H9 (cell line): ENCODE results near the gene TMEM61. TPM values are rescaled to one million over a fixed set of nuclear protein-coding genes. Genes with fewer than 3 reads are reported as not detected.

ENCODE experiments used
- DNase-seq: peaks from one replicate; pipeline ENCODE4 v3.0.0-alpha.2; 2017
- H2AFZ ChIP-seq: one replicate; pipeline ENCODE4 v1.6.1; 2013; ENCODE audit warnings: mild to moderate bottlenecking, low read length, control low read depth, moderate library complexity
- H2AK5ac ChIP-seq: 2 replicates; pipeline ENCODE4 v1.6.1; 2013; ENCODE audit warnings: low read length, control low read depth, mixed read lengths; ENCODE audit not compliant: insufficient read length
- H2BK120ac ChIP-seq: one replicate; pipeline ENCODE4 v1.6.1; 2013; ENCODE audit warnings: low read depth, mild to moderate bottlenecking, low read length, control low read depth, inconsistent platforms; ENCODE audit not compliant: poor library complexity, severe bottlenecking
- H2BK12ac ChIP-seq: 2 replicates; pipeline ENCODE4 v1.6.1; 2013; ENCODE audit warnings: low read length, control low read depth, mixed read lengths, low read depth; ENCODE audit not compliant: insufficient read length
- H2BK15ac ChIP-seq: 2 replicates; pipeline ENCODE4 v1.6.1; 2013; ENCODE audit warnings: low read depth, low read length, control low read depth
- H2BK20ac ChIP-seq: one replicate; pipeline ENCODE4 v1.6.1; 2013; ENCODE audit warnings: low read depth, mild to moderate bottlenecking, low read length, control low read depth, inconsistent platforms; ENCODE audit not compliant: poor library complexity, severe bottlenecking
- H2BK5ac ChIP-seq: 2 replicates; pipeline ENCODE4 v1.6.1; 2013; ENCODE audit warnings: low read length, control low read depth, mixed read lengths; ENCODE audit not compliant: insufficient read length
- H3K14ac ChIP-seq: 2 replicates; pipeline ENCODE4 v1.6.1; 2013; ENCODE audit warnings: low read length, control low read depth; ENCODE audit not compliant: insufficient read depth
- H3K18ac ChIP-seq: 2 replicates; pipeline ENCODE4 v1.6.1; 2013; ENCODE audit warnings: low read depth, mild to moderate bottlenecking, mixed read lengths, low read length, control low read depth; ENCODE audit not compliant: insufficient read length
- H3K23ac ChIP-seq: 2 replicates; pipeline ENCODE4 v1.6.1; 2013; ENCODE audit warnings: low read length, control low read depth, mixed read lengths, low read depth; ENCODE audit not compliant: insufficient read length
- H3K23me2 ChIP-seq: 2 replicates; pipeline ENCODE4 v1.6.1; 2013; ENCODE audit warnings: low read depth, mild to moderate bottlenecking, mixed read lengths, low read length, control low read depth; ENCODE audit not compliant: insufficient read length, poor library complexity, severe bottlenecking
- H3K27ac ChIP-seq: 2 replicates; pipeline ENCODE4 v1.5.1; 2013; ENCODE audit warnings: low read length, control low read depth, mixed read lengths, low read depth; ENCODE audit not compliant: insufficient read length
- H3K27me3 ChIP-seq: 2 replicates; pipeline ENCODE4 v1.6.1; 2013; ENCODE audit warnings: low read length, control low read depth, inconsistent platforms; ENCODE audit not compliant: insufficient read depth
- H3K4ac ChIP-seq: 2 replicates; pipeline ENCODE4 v1.6.1; 2013; ENCODE audit warnings: low read depth, mild to moderate bottlenecking, control low read depth, inconsistent platforms, low read length, moderate library complexity
- H3K4me1 ChIP-seq: 2 replicates; pipeline ENCODE4 v1.6.1; 2013; ENCODE audit warnings: low read length, control low read depth, inconsistent platforms; ENCODE audit not compliant: insufficient read depth
- H3K4me2 ChIP-seq: 2 replicates; pipeline ENCODE4 v1.6.1; 2013; ENCODE audit warnings: low read length, control low read depth, mixed read lengths; ENCODE audit not compliant: insufficient read length, insufficient read depth
- H3K56ac ChIP-seq: 2 replicates; pipeline ENCODE4 v1.6.1; 2013; ENCODE audit warnings: low read depth, mild to moderate bottlenecking, mixed read lengths, low read length, control low read depth; ENCODE audit not compliant: insufficient read length
- H3K79me1 ChIP-seq: 2 replicates; pipeline ENCODE4 v1.6.1; 2013; ENCODE audit warnings: low read depth, mild to moderate bottlenecking, moderate library complexity, low read length, control low read depth, inconsistent platforms; ENCODE audit not compliant: insufficient read depth, poor library complexity, severe bottlenecking
- H3K79me2 ChIP-seq: 2 replicates; pipeline ENCODE4 v1.6.1; 2013; ENCODE audit warnings: low read length, control low read depth, inconsistent platforms; ENCODE audit not compliant: insufficient read depth
- H3K9ac ChIP-seq: 2 replicates; pipeline ENCODE4 v1.6.1; 2013; ENCODE audit warnings: low read length, control low read depth, mixed read lengths; ENCODE audit not compliant: insufficient read length; ENCODE audit errors: extremely low read depth
- H3K9me3 ChIP-seq: one replicate; pipeline ENCODE4 v1.6.1; 2013; ENCODE audit warnings: low read depth, low read length, inconsistent platforms; ENCODE audit not compliant: control insufficient read depth
- H3T11ph ChIP-seq: one replicate; pipeline ENCODE4 v1.6.1; 2013; ENCODE audit warnings: mild to moderate bottlenecking, low read length, control low read depth, inconsistent platforms
- H4K20me1 ChIP-seq: one replicate; pipeline ENCODE4 v1.6.1; 2013; ENCODE audit not compliant: control insufficient read depth, insufficient read length, insufficient read depth
- H4K5ac ChIP-seq: 2 replicates; pipeline ENCODE4 v1.6.1; 2013; ENCODE audit warnings: low read depth, mild to moderate bottlenecking, mixed read lengths, low read length, control low read depth; ENCODE audit not compliant: insufficient read length
- H4K8ac ChIP-seq: replicated peaks from 2 replicates; pipeline ENCODE4 v1.6.1; 2013; ENCODE audit warnings: low read length, control low read depth, mixed read lengths, low read depth; ENCODE audit not compliant: insufficient read length
- H4K91ac ChIP-seq: 2 replicates; pipeline ENCODE4 v1.6.1; 2013; ENCODE audit warnings: low read depth, mild to moderate bottlenecking, moderate library complexity, mixed read lengths, low read length, control low read depth; ENCODE audit not compliant: insufficient read length
- H3K27ac Mint-ChIP-seq, 3 experiments: 2 replicates in 2 of 3; 3 replicates in 1 of 3; pipeline ENCODE4 v1.8.0; 2020 to 2021; ENCODE audit warnings: mixed read lengths in 3 of 3, mild to moderate bottlenecking in 1 of 3, moderate library complexity in 1 of 3
- H3K27me3 Mint-ChIP-seq: 2 replicates; pipeline ENCODE4 v1.8.0; 2021; ENCODE audit warnings: low read depth, mild to moderate bottlenecking, moderate library complexity, mixed read lengths
- H3K36me3 Mint-ChIP-seq, 3 experiments: 2 replicates in 2 of 3; 3 replicates in 1 of 3; pipeline ENCODE4 v1.8.0; 2020 to 2021; ENCODE audit warnings: low read depth in 3 of 3, mixed read lengths in 3 of 3; ENCODE audit not compliant: insufficient read depth in 1 of 3
- H3K4me1 Mint-ChIP-seq, 2 experiments: 2 replicates each; pipeline ENCODE4 v1.8.0; 2020; ENCODE audit warnings: mixed read lengths in 2 of 2
- H3K4me3 Mint-ChIP-seq, 2 experiments: 2 replicates in 1 of 2; 3 replicates in 1 of 2; pipeline ENCODE4 v1.8.0; 2020 to 2021; ENCODE audit warnings: mild to moderate bottlenecking in 2 of 2, mixed read lengths in 2 of 2, moderate library complexity in 1 of 2
- H3K9me3 Mint-ChIP-seq, 2 experiments: 2 replicates in 1 of 2; 3 replicates in 1 of 2; pipeline ENCODE4 v1.8.0; 2020; ENCODE audit warnings: mild to moderate bottlenecking in 2 of 2, mixed read lengths in 2 of 2, moderate library complexity in 1 of 2
- WGBS: extraction: QIAGEN DNeasy Blood & Tissue Kit; methylation state at CpG from one replicate; pipeline ENCODE4 v1.1.7; 2013; ENCODE audit warnings: missing lambda C conversion rate, low lambda C conversion rate, mixed read lengths; ENCODE audit not compliant: insufficient read length; ENCODE audit errors: extremely low coverage; 5-methylcytosine and 5-hydroxymethylcytosine counted together
- total RNA-seq: library from RNA; stranded (reverse); gene quantifications from 2 replicates; pipeline ENCODE4 v1.2.1, GENCODE V29; 2021
- TF ChIP-seq, protein P1 (sequence below): fragments of 200-600 bp; sonication (generic); conservative IDR thresholded peaks from 3 replicates; pipeline ENCODE4 v1.8.0; 2021; ENCODE audit warnings: antibody characterized with exemption, mild to moderate bottlenecking

Gene TMEM61
- total RNA-seq, 1 experiment from 2014 or later = 0.61 TPM

DNA sequence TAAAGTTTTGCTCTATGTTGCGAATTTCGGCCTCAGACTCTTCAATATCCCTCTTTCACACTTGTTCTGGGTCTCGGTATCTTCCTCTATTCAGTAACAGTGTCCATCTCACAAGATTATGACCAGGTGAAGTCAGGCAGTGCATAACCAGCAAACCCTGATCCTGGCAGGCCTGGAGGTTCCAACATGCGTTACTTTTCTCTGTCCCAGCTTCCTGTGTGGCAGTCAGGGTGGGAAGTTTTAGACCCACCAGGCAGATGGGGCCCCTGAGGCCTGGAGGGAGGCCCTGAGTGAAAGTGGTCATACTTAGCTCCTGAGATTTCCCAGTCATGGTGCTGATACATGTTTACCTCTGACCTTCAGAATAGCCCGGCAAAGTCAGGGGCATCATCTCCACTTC is 5.1 kb downstream of the TMEM61 start:
- no peak overlapping the region for H4K91ac ChIP-seq
- H2BK20ac ChIP-seq = no peak overlapping the region
- H3K23me2 ChIP-seq = peaks cover 6% of the 10 kb centered on the region
- H4K5ac ChIP-seq = no peak overlapping the region
- no peak overlapping the region for H3K27ac ChIP-seq
- TF ChIP-seq, protein P1, sequence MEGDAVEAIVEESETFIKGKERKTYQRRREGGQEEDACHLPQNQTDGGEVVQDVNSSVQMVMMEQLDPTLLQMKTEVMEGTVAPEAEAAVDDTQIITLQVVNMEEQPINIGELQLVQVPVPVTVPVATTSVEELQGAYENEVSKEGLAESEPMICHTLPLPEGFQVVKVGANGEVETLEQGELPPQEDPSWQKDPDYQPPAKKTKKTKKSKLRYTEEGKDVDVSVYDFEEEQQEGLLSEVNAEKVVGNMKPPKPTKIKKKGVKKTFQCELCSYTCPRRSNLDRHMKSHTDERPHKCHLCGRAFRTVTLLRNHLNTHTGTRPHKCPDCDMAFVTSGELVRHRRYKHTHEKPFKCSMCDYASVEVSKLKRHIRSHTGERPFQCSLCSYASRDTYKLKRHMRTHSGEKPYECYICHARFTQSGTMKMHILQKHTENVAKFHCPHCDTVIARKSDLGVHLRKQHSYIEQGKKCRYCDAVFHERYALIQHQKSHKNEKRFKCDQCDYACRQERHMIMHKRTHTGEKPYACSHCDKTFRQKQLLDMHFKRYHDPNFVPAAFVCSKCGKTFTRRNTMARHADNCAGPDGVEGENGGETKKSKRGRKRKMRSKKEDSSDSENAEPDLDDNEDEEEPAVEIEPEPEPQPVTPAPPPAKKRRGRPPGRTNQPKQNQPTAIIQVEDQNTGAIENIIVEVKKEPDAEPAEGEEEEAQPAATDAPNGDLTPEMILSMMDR = no peak
- Mint-ChIP-seq H3K4me3 (no peak overlapping the region), H3K4me1 (peaks cover 16 to 20% of the 10 kb centered on the region in 2 experiments), H3K36me3 (no peaks in the 10 kb centered on the region; a peak in 1 of 7 replicates), H3K27me3 (peaks cover 15% of the 10 kb centered on the region), H3K9me3 (no peaks in the 10 kb centered on the region), H3K27ac (no peak overlapping the region)
- H3T11ph ChIP-seq = no peak overlapping the region
- H4K20me1 ChIP-seq = no peaks in the 10 kb centered on the region
- H3K4ac ChIP-seq = no peak overlapping the region
- no peak overlapping the region for H2BK5ac ChIP-seq
- H3K4me2 ChIP-seq = no peak overlapping the region
- H2BK120ac ChIP-seq = no peak overlapping the region
- H3K56ac ChIP-seq = no peak overlapping the region
- no peak overlapping the region for H2BK12ac ChIP-seq
- no peak overlapping the region for H3K9ac ChIP-seq
- no peak overlapping the region for H2BK15ac ChIP-seq
- H3K14ac ChIP-seq = no peak overlapping the region
- no peaks in the 10 kb centered on the region for H3K79me2 ChIP-seq
- no CpG with 5 or more reads among the region's 5 CpGs for WGBS
- no peak overlapping the region for H2AFZ ChIP-seq
- no peaks in the 10 kb centered on the region for H3K79me1 ChIP-seq
- peaks cover 6% of the 10 kb centered on the region; the same call in 1 of the 2 replicates for H3K4me1 ChIP-seq
- H4K8ac ChIP-seq = no peak overlapping the region
- DNase-seq = no peak
- no peak overlapping the region for H2AK5ac ChIP-seq
- no peak overlapping the region for H3K23ac ChIP-seq
- H3K9me3 ChIP-seq = no peaks in the 10 kb centered on the region
- no peak overlapping the region for H3K18ac ChIP-seq
- no peaks in the 10 kb centered on the region; the same call in 1 of the 2 replicates for H3K27me3 ChIP-seq
